NCI-H226 (cell line): Measurements from ENCODE around the gene GPR162.

Source experiments
- DNase-seq: peaks from one replicate; pipeline ENCODE4 v3.0.0-alpha.2; 2015

Gene GPR162

GRCh38 chr12:6788972-6789924 lies 32.4 kb upstream of the GPR162 start, which contains the start of gene CD4:
CD4 (plus strand) TSS chr12:6789528; CDS start chr12:6800139, 10,611 bp downstream.
- DNase-seq = no peak

- DNase-seq = no peak
These were observed 31.0 kb upstream of the GPR162 start for GRCh38 chr12:6790496-6791150.

DNA sequence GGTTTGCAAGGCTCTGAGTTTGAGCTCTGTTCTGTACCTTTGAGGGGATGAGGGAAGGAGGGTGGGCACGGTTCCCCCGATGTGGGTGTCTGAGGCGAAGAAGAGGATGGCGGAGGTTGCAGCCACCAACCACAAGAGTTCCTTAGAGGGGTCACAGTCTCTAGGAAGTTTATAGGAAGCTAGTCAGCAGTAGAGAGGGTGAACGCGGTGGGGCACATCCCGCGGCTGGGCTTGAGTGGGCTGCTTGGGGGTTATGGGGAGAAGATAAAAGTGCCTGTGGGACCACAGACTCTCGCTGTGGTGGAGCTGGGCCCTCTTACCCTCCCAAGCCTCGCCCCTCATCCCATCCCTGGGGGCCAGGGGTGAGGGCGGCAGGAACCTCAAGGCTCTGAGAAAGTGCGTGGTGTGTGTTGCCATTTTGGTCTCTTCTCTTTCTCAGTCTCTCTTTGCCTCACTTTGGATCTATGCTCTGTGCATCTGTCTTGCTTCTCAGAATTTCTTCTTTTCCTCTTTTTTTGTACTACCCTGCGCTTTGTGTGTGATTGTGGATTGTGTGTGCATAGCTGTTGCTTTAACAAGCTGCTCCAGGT lies 29.6 kb upstream of the GPR162 start:
- no peak for DNase-seq

GRCh38 chr12:6792522-6793201 lies 29.0 kb upstream of the GPR162 start:
- no peak for DNase-seq

- DNase-seq = no peak
These were observed 26.5 kb upstream of the GPR162 start for GRCh38 chr12:6795088-6795487.

DNA sequence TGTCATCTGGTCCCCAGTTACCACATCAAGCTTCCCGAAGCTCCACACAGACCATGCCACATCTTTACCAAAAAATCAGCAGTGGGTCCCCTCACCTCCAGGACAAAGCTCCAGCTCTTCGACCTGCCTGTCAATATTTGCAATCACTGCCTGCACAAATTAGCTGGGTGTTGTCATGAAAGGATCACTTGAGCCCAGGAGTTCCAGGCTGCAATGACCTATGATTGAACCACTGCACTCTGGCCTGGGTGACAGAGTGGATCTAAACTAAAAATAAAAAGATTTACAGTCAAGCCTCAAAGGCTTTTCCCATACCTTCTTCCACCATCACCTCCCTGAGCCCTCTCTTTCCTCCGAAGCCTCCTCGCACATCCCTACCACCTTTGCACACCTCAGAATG lies 25.0 kb upstream of the GPR162 start:
- DNase-seq = no peak

DNA sequence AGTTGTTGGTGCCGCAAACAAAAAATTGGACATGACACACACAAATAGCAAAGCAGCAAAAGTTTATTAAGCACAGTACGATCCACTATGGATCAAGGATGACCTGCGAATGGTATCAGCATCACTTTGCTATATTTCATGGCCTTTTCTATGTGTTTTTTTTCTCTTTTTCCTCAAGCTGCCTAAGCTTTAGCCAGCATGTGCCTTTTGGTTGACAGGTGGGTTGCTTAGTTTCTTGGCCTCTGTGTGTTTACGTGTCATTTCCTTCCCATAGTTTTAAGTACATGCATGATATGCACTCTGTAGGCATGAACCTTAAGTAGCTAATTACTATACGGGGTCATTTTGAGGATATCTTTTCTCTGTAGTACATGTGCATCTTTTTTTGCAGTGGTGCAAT lies 22.5 kb upstream of the GPR162 start:
- DNase-seq = no peak

- DNase-seq = peak; percentile 12
These were observed 14.5 kb upstream of the GPR162 start for GRCh38 chr12:6807170-6807569.

DNA sequence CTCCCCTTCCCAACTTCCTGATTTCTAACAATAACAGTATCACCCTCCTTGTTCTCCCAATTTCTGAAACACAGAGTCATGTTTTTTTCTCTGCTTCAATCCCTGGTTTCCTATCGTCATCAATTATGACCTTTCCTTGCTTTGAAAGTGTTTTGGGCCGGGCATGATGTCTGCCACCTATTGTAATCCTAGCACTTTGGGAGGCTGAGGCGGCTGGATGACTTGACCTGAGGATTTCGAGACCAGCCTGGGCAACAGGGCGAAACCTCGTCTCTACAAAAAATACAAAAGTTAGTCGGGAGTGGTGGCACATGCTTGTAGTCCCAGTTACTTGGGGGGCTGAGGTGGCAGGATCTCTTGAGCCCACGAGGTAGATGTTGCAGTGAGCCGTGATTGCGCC lies 12.6 kb upstream of the GPR162 start:
- no peak for DNase-seq

- no peak for DNase-seq
These were observed 10.9 kb upstream of the GPR162 start for GRCh38 chr12:6810758-6811157.

DNA sequence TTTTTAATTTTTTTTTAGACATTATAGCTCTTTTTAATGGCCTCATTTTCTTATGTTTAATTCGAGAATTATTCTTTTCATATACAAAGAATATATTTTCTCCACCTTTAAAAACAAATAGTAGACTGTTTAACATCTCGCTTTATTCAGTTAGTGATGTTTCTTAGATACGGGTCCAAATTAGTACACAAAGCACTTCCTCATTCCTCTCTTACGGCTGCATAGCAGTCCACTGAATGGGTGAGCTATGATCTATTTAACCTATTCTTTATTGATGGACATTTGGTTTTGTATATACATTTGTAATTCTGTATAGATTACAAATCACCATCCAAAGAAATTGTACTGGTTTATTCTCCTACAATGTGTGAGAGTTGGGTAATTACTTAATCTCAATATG lies 8.3 kb upstream of the GPR162 start:
- no peak for DNase-seq

- no peak for DNase-seq
These were observed 5.0 kb upstream of the GPR162 start for GRCh38 chr12:6816598-6816997.

GRCh38 chr12:6817098-6817497 lies 4.5 kb upstream of the GPR162 start:
- DNase-seq = no peak

DNA sequence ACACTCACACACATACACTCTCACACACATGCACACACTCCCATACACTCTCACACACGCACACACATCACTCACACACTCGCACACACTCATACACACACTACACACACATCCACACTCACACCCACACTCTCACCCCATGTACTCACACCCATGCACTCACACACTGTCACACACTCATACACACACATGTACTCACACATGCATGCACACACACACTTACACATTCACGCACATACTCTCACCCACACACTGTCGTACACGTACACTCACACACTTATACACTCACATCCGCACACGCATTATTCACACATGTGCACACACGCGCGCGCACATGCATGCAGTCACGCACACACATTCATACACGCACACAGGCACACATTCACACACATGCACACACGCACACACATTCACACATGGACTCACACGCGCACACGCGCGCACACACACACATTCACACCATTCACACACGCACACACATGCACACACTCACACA lies 3.9 kb upstream of the GPR162 start:
- DNase-seq = no peak

DNA sequence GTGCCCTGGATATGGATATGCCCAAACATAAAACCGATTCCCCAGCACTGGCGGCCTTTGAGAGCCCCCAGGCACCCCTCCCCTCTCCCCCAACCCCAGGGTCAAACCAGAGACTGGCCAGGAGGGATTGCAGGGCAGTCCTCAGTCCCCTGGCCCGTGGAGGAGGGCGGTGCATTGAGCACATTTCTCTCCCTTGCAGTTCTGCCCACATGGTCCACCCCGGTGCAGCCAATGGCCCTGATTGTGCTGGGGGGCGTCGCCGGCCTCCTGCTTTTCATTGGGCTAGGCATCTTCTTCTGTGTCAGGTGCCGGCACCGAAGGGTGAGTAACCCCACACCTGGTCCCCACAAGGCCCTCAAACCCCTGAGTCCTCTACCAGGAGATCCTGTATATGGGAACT lies 3.4 kb upstream of the GPR162 start:
- DNase-seq = no peak

DNA sequence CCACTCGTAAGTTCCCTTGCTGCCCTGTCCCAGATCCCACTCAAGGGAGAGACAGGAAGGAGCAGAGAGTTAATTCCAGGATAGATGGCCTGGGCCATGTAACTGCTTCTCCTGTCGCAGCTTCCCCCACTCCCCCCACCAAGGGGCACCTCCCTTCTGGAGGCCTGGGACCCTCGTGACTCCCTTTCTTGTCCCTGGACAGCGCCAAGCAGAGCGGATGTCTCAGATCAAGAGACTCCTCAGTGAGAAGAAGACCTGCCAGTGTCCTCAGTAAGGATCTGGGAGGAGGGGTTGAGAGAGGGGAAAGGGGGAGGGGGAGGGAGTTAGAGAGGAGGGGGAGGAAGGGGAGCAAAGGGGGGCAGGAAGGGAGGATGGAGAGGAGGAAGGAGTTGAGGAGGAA lies 3.0 kb upstream of the GPR162 start:
- DNase-seq = no peak

- DNase-seq = no peak
These were observed 2.3 kb upstream of the GPR162 start for GRCh38 chr12:6819106-6820030.

DNA sequence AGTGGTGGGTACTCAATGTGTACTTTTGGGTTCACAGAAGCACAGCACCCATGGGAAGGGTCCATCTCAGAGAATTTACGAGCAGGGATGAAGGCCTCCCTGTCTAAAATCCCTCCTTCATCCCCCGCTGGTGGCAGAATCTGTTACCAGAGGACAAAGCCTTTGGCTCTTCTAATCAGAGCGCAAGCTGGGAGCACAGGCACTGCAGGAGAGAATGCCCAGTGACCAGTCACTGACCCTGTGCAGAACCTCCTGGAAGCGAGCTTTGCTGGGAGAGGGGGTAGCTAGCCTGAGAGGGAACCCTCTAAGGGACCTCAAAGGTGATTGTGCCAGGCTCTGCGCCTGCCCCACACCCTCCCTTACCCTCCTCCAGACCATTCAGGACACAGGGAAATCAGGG lies 1.5 kb upstream of the GPR162 start:
- DNase-seq = no peak

DNA sequence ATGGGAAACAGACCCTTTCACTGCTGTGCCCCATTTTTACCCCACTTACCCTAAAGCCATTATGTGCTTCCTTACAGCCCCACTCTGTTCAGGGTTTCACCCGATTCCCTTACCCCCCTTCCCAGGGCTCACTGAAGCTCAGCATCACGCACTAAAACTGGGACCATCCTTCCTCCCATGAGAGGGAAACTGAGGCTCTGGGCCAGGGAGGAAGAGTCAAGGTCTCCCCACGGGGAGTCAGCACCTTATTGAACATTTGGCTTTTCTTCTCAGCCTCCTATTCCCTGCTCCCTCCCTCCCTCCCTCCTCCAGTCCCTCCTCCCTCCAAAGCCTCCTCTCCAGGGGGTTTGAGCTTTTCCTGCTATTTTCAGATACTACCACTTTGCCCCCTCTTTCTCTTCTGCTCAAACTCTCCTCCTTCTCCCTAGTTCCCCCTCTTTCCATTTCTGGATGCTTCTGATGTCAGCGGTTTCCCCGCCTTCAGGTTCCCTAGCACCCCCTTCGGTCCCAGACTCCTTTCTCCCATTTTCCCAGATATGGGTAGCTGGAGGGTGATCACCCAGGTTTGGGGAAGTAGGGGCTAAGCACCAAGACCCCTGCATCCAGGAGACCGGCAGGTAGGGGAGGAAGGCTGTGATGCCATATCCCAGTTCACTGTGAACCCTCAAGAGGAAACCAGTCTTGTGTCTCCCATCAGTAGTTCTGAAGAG lies 960 bp downstream of the GPR162 start:
- no peak for DNase-seq

DNA sequence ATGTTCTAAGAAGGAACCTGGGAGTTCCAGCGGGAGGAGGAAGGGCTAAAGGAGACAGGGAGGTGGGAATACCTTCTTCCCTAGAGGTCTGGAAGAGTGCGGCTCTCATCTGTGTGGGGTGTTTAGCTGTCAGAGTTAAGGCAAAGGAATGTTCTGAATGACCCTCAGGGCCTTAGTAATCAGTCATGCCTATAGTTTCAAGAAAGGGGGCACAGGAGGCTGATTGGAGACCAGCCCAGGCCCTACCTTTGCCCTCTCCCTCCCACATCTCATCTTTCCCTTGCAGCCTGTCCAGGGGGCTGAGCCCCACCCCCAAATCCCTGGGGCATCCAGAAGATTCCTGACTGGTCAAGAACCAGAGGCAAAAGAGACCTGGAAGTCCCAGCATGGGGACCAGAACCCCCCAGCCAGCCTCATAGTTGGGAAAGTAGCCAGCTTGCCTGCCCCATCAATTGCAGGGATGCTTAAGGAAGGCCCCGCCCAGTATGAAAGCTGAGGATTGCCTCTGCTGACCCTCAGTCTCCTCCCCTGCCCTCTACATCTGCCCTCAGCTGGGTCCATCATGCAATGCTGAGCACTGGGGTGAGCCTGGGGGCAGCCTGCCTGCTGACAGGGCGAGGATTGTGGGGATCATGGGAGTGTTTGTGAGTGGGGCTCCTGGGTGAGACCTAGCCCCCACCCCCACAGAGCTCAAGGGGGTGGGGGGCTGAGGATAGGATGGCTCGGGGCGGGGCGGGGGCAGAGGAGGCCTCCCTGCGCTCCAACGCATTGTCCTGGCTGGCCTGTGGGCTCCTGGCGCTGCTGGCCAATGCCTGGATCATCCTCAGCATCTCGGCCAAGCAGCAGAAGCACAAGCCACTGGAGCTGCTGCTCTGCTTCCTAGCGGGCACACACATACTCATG lies 1.8 kb downstream of the GPR162 start:
- DNase-seq = peak; percentile 20
